ENCODE results near the gene MED15. TPM values are rescaled to one million over a fixed set of nuclear protein-coding genes. Genes with fewer than 3 reads are reported as not detected.

MED15 gene
- total and polyA plus RNA-seq, 10 of the 15 experiments (the other 5 are each of a cell fraction or from before 2014, with no cell fraction given): 1.4 to 75.2 (median 26.9) TPM

DNA sequence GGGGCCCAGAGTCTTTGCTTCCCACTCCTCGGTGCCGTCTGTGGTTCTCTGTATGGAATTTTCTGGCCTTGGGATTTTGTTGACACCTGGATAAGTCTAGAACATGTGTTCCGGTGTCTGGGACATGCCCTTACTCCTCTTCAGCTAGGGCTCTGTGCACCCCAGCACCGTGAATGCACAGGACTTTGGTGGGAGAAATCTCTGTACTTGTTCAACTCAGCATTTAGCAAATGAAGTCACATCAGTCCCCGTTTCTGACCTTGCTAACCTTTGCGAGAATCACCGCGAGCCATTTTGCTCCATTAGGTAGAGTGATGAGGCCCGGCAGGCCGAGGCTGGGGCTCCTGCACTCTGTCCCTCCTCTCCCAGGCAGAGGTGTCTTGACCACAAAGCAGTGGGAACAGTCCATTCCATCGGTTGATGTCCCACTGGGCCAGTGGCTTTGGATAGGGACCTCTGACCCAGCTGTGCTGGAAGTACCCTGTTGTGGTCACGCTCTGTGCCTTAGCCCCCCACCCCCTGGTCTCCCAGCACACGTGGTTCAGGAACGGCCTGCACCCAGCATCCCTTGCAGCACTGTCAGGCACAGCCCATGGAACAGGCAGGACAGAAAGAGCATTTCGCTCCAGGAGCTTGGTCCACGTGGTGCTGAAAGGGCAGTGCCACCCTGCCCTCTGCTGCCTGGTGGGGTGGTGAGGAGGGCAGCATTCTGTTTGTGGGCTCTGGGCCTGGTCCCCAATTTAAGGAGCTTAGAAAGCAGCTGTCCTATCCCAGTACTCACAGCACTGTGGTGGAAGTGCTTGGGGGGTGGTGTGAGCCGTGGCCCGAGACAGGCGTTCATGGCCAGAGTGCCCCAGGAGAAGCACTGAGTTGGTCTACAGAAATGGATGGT, 73.4 kb downstream of the MED15 start (continued):
- TF ChIP-seq CUX1 (IDR thresholded peaks at IDR 0.05; ENCODE audit: insufficient replicate concordance, low read depth, low read length): no peak

DNA sequence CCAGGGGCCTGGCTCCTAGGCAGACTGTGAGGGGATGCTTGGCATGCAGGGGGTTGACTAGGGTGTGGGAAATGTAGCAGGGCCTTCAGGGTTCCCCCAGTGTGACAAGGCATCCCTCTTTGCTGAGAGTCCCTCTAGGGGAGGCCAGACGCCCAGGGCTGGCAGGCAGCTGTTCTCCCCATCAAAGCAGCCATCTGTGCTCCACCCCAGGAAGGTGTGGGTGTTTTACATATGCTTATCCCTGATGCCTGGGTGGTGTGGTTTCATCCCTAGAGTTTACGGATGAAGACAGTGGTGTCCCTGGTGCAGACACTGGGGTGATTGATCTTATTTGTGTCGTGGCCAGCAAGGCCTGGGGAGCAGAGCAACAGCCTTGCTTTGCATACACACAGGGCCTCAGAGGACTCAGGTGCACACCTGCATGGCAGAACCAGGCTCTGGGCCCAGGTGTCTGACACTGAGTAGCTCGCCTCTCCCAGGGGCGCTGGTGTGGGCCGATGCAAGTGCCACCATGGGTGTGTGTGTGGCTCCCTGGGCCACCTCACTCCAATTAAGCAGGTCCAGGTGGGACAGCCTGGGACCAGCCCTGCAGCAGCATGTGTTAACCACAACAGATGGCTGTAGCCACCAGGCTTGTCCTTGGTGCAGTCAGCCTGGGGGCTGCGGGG, 74.2 kb downstream of the MED15 start:
- CTCF ChIA-PET: no interaction called here
- RAD21 ChIA-PET (ENCODE audit: unreplicated experiment): no interaction called here
- SMC1A ChIA-PET (ENCODE audit: uncharacterized antibody, unreplicated experiment): no interaction called here
- Histone ChIP-seq H3K27ac (ENCODE audit: control insufficient read depth, insufficient read depth) (no peak overlapping the region), H3K4me2 (ENCODE audit: control insufficient read depth, insufficient read depth) (no peak overlapping the region), H4K20me1 (ENCODE audit: control insufficient read depth, insufficient read depth) (no peaks in the 10 kb centered on the region), H3K9me3 (replicated peaks; ENCODE audit: control insufficient read depth, insufficient read depth, low read length) (no peaks in the 10 kb centered on the region), H3K36me3 (ENCODE audit: control insufficient read depth in 2 of 2, insufficient read depth in 2 of 2, low read length in 1 of 2) (peaks cover 14 to 59% of the 10 kb centered on the region in 2 experiments), H3K79me2 (ENCODE audit: control insufficient read depth, insufficient read depth, low read length) (no peaks in the 10 kb centered on the region), H3K27me3 (replicated peaks in 1 of 2; ENCODE audit: control insufficient read depth in 2 of 2, insufficient read depth in 2 of 2, low read length in 1 of 2) (no peaks in the 10 kb centered on the region), H3K9ac (ENCODE audit: control insufficient read depth, insufficient read depth, low read length) (no peak overlapping the region), H2AFZ (ENCODE audit: control insufficient read depth, low read depth, low read length) (no peak overlapping the region), H3K4me3 (no peak overlapping the region), H3K4me1 (ENCODE audit: control insufficient read depth, insufficient read depth, low read length) (no peaks in the 10 kb centered on the region)
- DNase-seq (ENCODE audit: low read depth, low spot score) (no peak), ATAC-seq (no peak), FAIRE-seq (no peak)
- BruUV-seq (replicated peaks): no TSS peak
- WGBS (ENCODE audit: insufficient coverage, insufficient replicate concordance, low lambda C conversion rate, missing lambda C conversion rate): 63% methylated on average over 7 of the region's 7 CpGs
- in situ Hi-C loops (cut with MboI) (no loop called here), intact Hi-C loops (cut with micrococcal nuclease; ENCODE audit: unreplicated experiment) (no loop called here)
- POLR2A ChIA-PET: no interaction called here
- no peak for TF ChIP-seq YY1 (IDR thresholded peaks at IDR 0.05; ENCODE audit: low read depth, low read length)
- TF ChIP-seq RELB (IDR thresholded peaks at IDR 0.05; ENCODE audit: low read depth): no peak
- TF ChIP-seq NRF1 (conservative IDR thresholded peaks at IDR 0.05; ENCODE audit: low read depth, low read length): no peak
- no peak for TF ChIP-seq STAT1 (conservative IDR thresholded peaks at IDR 0.05)
- no peak for TF ChIP-seq KLF5 (IDR thresholded peaks at IDR 0.05; ENCODE audit: partially characterized antibody)
- no peak for TF ChIP-seq ATF7 (IDR thresholded peaks at IDR 0.05; ENCODE audit: low read depth)
- TF ChIP-seq FOXM1 (IDR thresholded peaks at IDR 0.05; ENCODE audit: low read depth, low read length): no peak
- TF ChIP-seq ETV6 (conservative IDR thresholded peaks at IDR 0.05 in 1 of 2, IDR thresholded peaks at IDR 0.05 in 1 of 2; ENCODE audit: borderline replicate concordance in 1 of 2, low read depth in 1 of 2): no peak
- TF ChIP-seq, protein P1, sequence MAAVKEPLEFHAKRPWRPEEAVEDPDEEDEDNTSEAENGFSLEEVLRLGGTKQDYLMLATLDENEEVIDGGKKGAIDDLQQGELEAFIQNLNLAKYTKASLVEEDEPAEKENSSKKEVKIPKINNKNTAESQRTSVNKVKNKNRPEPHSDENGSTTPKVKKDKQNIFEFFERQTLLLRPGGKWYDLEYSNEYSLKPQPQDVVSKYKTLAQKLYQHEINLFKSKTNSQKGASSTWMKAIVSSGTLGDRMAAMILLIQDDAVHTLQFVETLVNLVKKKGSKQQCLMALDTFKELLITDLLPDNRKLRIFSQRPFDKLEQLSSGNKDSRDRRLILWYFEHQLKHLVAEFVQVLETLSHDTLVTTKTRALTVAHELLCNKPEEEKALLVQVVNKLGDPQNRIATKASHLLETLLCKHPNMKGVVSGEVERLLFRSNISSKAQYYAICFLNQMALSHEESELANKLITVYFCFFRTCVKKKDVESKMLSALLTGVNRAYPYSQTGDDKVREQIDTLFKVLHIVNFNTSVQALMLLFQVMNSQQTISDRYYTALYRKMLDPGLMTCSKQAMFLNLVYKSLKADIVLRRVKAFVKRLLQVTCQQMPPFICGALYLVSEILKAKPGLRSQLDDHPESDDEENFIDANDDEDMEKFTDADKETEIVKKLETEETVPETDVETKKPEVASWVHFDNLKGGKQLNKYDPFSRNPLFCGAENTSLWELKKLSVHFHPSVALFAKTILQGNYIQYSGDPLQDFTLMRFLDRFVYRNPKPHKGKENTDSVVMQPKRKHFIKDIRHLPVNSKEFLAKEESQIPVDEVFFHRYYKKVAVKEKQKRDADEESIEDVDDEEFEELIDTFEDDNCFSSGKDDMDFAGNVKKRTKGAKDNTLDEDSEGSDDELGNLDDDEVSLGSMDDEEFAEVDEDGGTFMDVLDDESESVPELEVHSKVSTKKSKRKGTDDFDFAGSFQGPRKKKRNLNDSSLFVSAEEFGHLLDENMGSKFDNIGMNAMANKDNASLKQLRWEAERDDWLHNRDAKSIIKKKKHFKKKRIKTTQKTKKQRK (IDR thresholded peaks at IDR 0.05; ENCODE audit: low read depth, low read length): no peak

Data from GM12878 (cell line).